ENCODE measurements around the gene ALPG. TPM values are rescaled to one million over a fixed set of nuclear protein-coding genes. Genes with fewer than 3 reads are reported as not detected.

ALPG gene
- total RNA-seq, 1 donor from 2014 or later, result not detected

DNA sequence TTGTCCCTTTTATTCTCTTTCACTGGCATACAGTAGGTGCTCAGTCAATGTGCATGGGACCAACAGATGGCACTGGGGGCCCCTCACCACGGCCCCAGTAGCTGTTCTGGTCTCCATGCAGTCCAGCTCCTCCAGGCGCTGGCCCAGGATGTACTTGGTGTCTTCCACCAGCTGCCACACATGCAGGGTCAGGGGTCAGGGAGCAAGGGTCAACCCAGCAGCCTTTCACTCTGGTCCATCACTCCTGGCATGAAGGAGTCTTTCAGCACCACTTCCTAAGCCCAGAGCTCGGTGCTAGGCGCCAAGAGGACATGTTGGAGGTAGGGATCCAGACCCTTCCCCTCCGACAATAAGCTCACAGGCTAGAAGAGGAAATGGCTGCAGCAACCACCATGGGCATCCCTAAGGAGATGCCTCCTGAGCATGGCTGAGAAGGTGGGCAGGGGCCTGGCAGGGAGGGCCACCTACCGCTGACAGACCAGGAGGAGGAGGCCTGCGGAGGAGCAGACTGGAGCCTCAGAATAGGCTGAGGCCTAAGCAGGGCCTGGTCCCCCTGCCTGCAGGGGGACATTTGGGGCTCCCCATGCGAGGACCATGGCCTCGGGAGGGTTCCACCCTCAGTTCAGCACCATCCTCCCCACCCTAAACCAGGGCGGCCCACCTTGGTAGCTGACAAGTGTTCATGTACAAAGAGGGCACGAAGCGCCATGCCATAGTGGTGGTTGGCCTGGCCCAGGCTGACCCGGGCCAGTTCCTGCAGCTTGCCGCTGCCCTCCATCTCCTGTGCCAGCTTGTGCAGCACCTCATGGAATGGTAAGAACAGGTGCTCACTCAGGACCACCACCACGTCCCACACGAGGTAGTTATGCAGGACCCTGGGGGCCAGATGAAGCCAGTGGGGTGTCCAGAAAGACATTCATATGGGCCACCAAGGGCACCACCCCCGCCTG is 10.2 kb downstream of the ALPG start:
- DNase-seq (ENCODE audit: low spot score in 2 of 2), result no peak
- H3K27ac ChIP-seq, result no peak overlapping the region
- TF ChIP-seq, protein P1, sequence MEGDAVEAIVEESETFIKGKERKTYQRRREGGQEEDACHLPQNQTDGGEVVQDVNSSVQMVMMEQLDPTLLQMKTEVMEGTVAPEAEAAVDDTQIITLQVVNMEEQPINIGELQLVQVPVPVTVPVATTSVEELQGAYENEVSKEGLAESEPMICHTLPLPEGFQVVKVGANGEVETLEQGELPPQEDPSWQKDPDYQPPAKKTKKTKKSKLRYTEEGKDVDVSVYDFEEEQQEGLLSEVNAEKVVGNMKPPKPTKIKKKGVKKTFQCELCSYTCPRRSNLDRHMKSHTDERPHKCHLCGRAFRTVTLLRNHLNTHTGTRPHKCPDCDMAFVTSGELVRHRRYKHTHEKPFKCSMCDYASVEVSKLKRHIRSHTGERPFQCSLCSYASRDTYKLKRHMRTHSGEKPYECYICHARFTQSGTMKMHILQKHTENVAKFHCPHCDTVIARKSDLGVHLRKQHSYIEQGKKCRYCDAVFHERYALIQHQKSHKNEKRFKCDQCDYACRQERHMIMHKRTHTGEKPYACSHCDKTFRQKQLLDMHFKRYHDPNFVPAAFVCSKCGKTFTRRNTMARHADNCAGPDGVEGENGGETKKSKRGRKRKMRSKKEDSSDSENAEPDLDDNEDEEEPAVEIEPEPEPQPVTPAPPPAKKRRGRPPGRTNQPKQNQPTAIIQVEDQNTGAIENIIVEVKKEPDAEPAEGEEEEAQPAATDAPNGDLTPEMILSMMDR (IDR thresholded peaks at IDR 0.05), result no peak
- no peaks in the 10 kb centered on the region for H3K36me3 ChIP-seq
- intact Hi-C loops (cut with DNase I), result no loop called here
- H3K4me3 ChIP-seq, result no peak overlapping the region
- peaks cover 0 to 3% of the 10 kb centered on the region in 2 donors for H3K4me1 ChIP-seq
- H3K27me3 ChIP-seq, result peaks cover 13% of the 10 kb centered on the region
- H3K9me3 ChIP-seq, result no peaks in the 10 kb centered on the region

DNA sequence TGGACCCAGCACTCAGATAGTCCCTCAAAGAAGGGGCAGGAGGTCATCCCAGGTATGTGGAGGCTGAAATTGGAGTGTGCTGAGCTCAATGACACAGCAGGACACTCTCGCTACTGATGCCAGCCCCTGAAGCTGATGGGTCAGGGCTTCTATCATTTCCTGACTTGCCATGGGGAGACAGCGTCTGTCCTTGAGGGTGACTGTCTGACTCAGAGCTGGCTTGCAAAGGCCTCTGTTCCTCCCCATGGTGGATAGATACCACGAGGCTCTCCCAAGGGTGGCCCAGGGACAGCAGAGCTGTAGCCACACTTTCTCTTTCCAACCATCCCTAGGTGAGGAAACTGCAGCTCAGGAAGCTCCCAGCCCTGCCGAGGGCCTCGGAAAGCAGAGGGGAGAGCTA is 10.8 kb downstream of the ALPG start:
- DNase-seq (ENCODE audit: low spot score in 2 of 2), result no peak
- Histone ChIP-seq H3K4me3 (no peak overlapping the region), H3K4me1 (peaks cover 0 to 3% of the 10 kb centered on the region in 2 donors), H3K27ac (no peak overlapping the region), H3K36me3 (no peaks in the 10 kb centered on the region), H3K27me3 (peaks cover 13% of the 10 kb centered on the region), H3K9me3 (no peaks in the 10 kb centered on the region)
- TF ChIP-seq, protein P1 (IDR thresholded peaks at IDR 0.05), result no peak
- intact Hi-C loops (cut with DNase I), result no loop called here

DNA sequence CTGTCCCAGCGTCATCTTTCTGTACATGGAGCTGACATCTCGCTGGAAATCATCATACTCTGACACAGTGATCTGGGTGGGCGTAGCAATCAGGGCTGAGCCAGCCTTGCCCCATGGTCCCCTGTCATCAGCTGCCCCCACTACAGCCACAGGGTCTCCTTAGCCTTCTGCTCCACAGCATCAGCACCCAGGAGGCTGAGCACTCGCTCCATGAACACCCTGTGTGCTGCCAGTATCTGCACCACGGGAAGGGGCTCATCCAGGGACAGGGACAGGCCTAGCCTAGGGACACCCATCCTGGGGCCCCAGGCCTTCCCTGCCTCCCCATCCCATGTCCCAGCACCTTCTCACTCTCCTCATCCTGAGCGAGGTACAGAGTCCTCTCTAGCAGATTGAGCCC is 11.4 kb downstream of the ALPG start:
- no peak overlapping the region for H3K4me3 ChIP-seq
- H3K27ac ChIP-seq, result no peak overlapping the region
- no peaks in the 10 kb centered on the region for H3K9me3 ChIP-seq
- H3K4me1 ChIP-seq, result peaks cover 0 to 3% of the 10 kb centered on the region in 2 donors
- intact Hi-C loops (cut with DNase I), result no loop called here
- H3K36me3 ChIP-seq, result no peaks in the 10 kb centered on the region
- peaks cover 13% of the 10 kb centered on the region for H3K27me3 ChIP-seq
- no peak for DNase-seq (ENCODE audit: low spot score in 2 of 2)
- TF ChIP-seq, protein P1 (IDR thresholded peaks at IDR 0.05), result no peak

DNA sequence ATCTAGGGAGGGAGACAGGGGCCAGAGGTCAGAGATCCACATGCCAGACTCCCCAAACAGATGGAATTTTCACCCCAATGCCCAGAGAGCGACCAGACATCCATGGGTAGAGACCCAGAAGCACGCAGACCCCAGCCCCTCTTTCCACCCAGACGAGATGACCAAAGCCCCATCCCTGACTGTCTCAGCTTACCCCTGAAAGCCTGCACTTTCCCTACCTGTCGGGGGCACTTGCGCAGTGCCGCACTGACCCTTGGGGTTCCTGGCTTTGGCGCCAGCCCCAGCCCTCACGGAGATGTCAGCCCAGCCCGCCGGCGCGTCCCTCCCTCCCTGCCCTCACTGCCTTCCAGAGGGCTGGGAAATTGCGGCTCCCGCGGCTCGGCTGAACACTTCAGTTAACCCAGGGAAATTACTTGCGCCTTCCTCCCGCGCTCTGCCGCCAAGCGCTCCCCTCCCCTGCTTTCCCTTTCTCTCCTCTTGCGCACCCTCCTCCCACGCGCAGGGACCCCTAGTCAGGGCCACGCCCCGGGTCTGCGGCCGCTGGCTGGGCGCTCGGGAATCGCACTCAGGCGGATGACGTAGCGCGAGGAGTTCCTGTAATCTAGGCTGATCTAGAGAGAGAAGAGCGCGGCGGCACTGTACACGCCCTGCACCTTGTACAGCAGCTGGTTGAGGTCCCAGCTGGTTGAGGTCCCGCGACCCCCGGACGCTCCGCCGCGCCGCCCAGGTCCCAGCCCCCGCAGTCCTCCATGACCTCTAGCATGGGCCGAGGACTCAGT is 12.0 kb downstream of the ALPG start:
- H3K4me1 ChIP-seq, result peaks cover 0 to 3% of the 10 kb centered on the region in 2 donors
- no peak for DNase-seq (ENCODE audit: low spot score in 2 of 2)
- H3K36me3 ChIP-seq, result no peaks in the 10 kb centered on the region
- intact Hi-C loops (cut with DNase I), result no loop called here
- peak overlapping the region; percentile 24 to 45 for H3K4me3 ChIP-seq
- H3K27me3 ChIP-seq, result peaks cover 13% of the 10 kb centered on the region
- no peak overlapping the region for H3K27ac ChIP-seq
- TF ChIP-seq, protein P1 (IDR thresholded peaks at IDR 0.05), result no peak
- H3K9me3 ChIP-seq, result no peaks in the 10 kb centered on the region

DNA sequence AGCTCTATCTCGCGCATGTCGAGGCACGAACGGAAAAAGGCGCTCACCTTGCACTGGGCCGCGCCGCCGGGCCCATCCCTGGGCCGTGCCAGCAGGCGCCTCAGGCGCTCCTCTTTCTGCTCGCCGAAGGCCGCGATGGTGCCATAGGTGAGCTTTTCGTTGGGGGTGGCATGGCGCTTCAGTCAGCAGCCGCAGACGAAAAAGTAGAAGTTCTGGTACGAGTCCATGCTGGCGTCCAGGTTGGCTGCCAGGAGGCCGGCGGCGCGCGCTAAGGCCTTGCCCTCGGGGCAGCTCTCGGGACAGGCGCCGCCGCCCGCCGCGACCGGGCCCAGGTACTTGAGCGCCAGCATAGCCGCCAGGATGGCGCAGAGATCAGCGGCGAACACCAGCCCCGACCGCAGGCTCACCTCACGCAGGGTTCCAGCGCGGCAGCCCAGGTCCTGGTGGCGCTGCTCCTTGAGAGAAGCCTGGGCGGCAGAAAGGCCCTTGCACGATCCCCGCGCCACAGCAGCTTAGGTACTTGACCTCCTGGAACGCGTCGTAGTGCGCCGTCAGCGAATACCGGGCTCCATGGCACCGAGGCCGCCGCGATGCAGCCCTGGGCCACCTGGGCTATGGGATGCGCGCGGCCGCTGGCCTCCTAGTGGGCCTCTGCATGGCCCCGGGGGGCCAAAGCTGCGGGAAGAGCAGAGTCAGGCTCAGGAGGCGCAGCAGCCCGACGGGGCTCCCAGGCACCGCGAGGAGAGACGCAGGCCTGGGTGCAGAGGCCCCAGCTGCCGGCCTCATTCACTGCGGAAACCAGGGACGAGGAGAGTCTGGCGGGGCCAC is 12.8 kb downstream of the ALPG start:
- peaks cover 13% of the 10 kb centered on the region for H3K27me3 ChIP-seq
- no peak for DNase-seq (ENCODE audit: low spot score in 2 of 2)

More for the DNA sequence above, 12.8 kb downstream of the ALPG start:
- peak overlapping the region; percentile 24 to 45 for H3K4me3 ChIP-seq
- H3K9me3 ChIP-seq, result no peaks in the 10 kb centered on the region
- no peaks in the 10 kb centered on the region for H3K36me3 ChIP-seq
- no peak overlapping the region for H3K27ac ChIP-seq
- TF ChIP-seq, protein P1 (IDR thresholded peaks at IDR 0.05), result no peak
- H3K4me1 ChIP-seq, result peaks cover 0 to 3% of the 10 kb centered on the region in 2 donors
- intact Hi-C loops (cut with DNase I), result no loop called here

Measured in ascending aorta (tissue), 2 donors.